GM21423 (cell line): ENCODE results near the gene GALNT11.
"Not testable (repeated sequence)": the region's sequence is repeated elsewhere in the genome, so short reads cannot be mapped to it uniquely, and the experiment has no call there.

ENCODE experiments used
- ATAC-seq: cut with Tn5 transposase; IDR thresholded peaks from one replicate; pipeline ENCODE4 v1.9.1; 2021; ENCODE audit warnings: mild to moderate bottlenecking, moderate library complexity; ENCODE audit not compliant: unreplicated experiment

The GALNT11 gene

GRCh38 chr7:152025077-152025936 lies at the start of gene GALNT11:
TSS of gene GALNT11 (plus strand) at chr7:152025674. CDS start at chr7:152094228, 68,554 bp downstream.
- ATAC-seq = peak; percentile 95

DNA sequence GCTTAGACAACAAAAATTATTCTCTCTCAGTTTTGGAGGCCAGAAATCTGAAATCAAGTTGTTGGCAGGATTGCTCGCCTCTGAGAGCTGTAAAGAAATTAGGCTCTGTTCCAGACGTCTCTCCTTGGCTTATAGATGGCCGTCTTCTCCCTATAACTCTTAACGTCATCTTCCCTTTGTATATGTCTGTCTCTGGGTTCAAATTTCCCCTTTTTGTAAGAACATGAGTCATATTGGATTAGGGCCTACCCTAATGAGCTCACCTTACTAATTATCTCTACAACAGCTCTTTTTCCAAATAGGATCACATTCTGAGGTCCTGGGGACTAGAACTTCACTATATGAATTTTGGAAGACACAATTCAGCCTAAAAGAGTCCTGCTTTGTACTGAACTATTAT lies 46.9 kb upstream of the GALNT11 start:
- no peak for ATAC-seq

DNA sequence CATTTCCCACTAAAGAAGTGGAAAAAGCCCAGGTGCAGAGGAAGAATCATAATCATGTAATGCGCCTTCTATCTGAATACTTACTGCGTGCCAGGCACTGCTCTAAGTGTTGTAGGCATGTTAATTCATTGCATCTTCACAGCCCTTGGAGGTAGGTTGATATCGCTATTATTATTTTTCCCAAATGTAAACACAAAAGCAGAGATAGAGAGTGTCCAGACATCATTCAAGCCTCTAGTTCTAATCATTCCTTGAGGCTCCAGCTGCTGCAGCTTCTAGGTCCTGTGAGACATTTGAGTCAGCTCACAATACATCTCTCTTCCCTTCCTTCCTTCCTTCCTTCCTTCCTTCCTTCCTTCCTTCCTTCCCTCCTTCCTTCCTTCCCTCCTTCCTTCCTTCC lies 44.3 kb upstream of the GALNT11 start:
- ATAC-seq = no peak

DNA sequence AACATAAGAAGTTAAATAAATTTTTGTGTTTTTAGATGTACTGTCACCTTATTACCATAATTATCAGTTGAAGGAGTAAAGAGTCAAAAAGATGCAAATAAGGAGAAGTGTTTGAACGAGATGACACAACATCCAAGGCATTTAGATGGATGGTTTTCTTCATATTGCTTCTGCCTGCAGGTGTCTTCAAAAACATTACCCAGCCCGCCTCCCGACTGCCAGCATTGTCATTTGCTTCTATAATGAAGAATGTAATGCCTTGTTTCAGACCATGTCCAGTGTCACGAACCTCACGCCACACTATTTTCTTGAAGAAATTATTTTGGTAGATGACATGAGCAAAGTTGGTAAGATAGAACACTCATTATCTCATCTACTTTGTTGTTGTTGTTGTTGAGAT lies 42.7 kb upstream of the GALNT11 start:
- ATAC-seq = no peak

GRCh38 chr7:151984612-151985011 lies 40.9 kb upstream of the GALNT11 start:
- no peak for ATAC-seq

DNA sequence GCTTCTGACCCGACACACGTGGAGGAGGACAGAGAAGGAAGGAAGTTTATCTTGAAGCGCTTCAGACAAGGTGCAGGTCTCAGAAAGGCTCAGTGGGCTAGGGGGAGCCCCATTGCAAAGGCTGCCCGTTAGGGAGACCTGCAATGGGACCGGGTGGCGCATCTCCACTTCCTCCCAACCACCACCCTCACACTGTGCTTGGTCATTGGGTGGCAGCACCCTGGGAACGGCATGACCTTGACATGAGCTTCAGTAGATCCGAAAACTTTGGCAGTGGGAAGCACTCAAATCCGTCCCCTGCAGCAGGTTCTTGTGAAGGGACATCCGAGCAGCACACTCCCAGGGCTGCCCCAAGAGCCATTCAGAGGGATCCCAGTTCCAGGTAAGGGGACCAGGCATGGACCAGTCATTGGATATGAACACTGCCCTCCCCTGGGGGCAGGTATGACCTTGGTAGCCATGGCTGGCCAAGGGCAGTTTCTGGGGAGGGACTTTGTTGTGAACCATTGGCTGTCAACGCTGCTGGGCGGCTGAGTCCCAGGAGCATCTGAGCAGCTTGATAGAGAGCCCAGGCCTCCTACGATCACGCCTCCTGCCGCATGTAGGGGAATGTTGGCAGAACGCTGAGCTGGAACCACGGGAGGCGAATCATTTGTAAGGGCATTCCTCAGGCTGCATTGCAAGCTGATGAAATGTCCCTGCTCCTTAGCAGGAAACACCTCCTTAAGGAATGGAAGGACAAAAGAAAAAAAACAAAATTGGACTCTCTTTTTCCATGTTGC lies 37.5 kb upstream of the GALNT11 start:
- ATAC-seq = no peak

- no peak for ATAC-seq
Observed at GRCh38 chr7:151992375-151992774, 33.1 kb upstream of the GALNT11 start.

GRCh38 chr7:151993977-151994676 lies 31.3 kb upstream of the GALNT11 start:
- ATAC-seq = no peak

DNA sequence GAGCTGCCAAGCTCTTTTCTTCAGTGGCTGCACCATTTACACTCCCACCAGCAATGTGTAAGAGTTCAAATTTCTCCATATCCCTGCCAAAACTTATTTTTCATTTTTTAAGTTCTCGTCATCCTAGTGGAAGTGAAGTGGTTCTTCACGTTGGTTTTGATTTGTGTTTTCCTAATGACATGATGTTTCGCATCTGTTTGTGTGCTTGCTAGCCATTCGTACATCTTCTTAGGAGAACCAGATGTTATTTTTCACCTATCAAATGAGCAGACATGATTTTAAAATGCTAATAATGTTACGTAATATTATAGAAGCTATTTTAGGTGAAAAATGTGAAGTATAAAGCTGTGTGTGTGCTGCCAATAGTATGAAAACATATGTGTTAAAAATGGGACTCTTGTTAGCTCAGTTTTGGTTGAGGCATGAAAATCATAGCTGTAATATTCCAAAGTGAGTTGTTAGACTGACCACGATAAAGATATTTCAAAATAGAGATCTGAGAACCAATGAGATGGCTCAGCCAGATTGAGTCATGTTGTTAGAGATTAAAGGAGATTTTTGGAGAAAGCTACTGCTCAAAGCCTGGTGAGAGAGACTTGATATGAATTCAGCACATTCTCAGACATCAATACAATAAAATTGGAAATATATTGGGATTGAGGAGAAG lies 25.9 kb upstream of the GALNT11 start:
- ATAC-seq = no peak

GRCh38 chr7:152000191-152000590 lies 25.3 kb upstream of the GALNT11 start:
- no peak for ATAC-seq

DNA sequence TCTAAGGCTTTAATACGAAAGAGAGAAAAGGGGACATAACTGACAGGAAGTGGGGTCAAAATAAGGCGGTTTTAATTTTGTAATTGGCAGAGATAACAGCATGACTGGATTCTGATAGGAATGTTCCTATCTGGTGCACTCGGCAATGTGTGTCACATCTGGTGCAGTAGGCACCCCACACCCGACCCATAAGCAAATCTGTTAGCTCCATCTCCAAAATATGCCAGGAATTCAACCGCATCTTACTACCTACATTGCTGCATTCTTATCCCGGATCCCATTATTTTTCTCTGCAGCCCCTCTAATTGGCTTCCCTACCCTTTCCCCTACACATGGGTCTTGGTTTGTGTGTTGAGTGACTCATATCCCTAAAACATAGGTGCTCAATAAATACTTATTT lies 19.1 kb upstream of the GALNT11 start:
- ATAC-seq = no peak

DNA sequence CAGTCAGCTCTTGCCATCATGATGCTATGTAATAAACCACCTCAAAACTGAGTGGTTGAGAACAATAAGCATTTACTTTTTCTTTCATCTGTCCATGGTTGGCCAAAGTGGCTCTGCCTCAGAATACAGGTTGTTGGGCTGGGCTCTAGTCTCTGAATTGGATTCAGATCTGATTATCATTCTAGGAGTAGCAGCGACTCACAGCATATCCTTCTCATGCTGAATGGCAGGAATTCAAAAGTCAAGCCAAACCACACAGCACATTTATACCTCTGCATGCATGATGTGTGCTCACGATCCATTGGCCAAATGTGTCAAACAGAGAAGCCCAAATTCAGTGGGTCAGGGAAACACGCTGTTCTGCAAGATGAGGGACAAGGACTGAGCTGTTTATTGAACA lies 13.6 kb upstream of the GALNT11 start:
- no peak for ATAC-seq

DNA sequence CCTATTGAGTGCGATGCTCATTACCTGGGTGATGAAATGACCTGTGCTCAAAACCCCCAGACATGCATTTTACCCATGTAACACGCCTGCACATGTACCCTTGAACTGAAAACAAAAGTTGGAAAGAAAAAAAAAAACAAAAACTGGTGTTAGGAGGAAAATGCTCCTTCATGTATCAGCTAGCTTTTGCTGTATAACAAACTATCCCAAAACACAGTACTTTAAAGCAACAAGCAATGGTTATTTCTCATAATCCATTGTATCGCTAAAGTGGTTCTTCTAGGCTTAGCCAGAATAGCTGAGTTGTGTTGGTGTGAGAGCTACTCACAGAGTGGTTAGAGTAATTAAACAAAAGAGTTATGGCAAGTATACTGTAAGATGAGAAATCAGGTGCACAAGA lies 12.2 kb upstream of the GALNT11 start:
- ATAC-seq = no peak

GRCh38 chr7:152013974-152014373 lies 11.5 kb upstream of the GALNT11 start:
- no peak for ATAC-seq

GRCh38 chr7:152014722-152015121 lies 10.8 kb upstream of the GALNT11 start:
- no peak for ATAC-seq

GRCh38 chr7:152015600-152015999 lies 9.9 kb upstream of the GALNT11 start:
- ATAC-seq = no peak

DNA sequence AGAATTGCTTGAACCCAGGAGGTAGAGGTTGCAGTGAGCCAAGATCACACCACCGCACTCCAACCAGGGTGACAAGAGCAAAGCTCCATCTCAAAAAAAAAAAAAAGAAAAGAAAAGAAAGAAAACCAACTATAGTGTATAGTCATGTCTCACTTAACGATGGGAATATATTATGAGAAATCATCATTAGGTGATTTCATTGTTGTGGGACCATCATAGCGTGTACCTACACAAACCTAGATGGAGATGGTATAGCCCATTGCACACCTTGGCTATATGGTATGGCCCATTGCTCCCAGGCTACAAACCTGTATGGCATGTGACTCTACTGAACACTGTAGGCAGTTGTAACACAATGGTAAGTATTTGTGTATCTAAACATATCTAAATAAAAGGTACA lies 8.5 kb upstream of the GALNT11 start:
- ATAC-seq = no peak

DNA sequence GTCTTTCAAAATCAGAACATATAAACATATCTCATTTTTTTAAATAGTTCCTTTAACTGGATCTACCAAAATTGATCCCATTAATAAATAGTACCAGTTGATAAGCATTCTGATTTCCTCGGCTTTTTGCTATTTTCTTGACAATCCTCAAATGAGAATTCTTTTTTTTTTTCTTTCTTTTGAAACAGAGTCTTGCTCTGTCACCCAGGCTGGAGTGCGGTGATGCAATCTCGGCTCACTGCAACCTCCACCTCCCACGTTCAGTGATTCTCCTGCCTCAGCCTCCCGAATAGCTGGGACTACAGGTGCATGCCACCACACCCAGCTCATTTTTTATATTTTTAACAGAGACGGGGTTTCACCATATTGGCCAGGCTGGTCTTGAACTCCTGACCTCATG lies 7.8 kb upstream of the GALNT11 start:
- not testable (repeated sequence) for ATAC-seq

- not testable (repeated sequence) for ATAC-seq
Observed at GRCh38 chr7:152021740-152022139, 3.7 kb upstream of the GALNT11 start.

GRCh38 chr7:152025937-152026890 lies 740 bp downstream of the GALNT11 start:
- ATAC-seq = no peak
